ENCODE results near the gene PRKAG2.

PRKAG2 gene

GRCh38 chr7:151719897-151720242, 157.0 kb downstream of the PRKAG2 start:
- TF ChIP-seq ZFX (IDR thresholded peaks at IDR 0.05; ENCODE audit: borderline replicate concordance) = no peak
- TF ChIP-seq, protein P1, sequence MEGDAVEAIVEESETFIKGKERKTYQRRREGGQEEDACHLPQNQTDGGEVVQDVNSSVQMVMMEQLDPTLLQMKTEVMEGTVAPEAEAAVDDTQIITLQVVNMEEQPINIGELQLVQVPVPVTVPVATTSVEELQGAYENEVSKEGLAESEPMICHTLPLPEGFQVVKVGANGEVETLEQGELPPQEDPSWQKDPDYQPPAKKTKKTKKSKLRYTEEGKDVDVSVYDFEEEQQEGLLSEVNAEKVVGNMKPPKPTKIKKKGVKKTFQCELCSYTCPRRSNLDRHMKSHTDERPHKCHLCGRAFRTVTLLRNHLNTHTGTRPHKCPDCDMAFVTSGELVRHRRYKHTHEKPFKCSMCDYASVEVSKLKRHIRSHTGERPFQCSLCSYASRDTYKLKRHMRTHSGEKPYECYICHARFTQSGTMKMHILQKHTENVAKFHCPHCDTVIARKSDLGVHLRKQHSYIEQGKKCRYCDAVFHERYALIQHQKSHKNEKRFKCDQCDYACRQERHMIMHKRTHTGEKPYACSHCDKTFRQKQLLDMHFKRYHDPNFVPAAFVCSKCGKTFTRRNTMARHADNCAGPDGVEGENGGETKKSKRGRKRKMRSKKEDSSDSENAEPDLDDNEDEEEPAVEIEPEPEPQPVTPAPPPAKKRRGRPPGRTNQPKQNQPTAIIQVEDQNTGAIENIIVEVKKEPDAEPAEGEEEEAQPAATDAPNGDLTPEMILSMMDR (IDR thresholded peaks at IDR 0.05) = no peak

DNA sequence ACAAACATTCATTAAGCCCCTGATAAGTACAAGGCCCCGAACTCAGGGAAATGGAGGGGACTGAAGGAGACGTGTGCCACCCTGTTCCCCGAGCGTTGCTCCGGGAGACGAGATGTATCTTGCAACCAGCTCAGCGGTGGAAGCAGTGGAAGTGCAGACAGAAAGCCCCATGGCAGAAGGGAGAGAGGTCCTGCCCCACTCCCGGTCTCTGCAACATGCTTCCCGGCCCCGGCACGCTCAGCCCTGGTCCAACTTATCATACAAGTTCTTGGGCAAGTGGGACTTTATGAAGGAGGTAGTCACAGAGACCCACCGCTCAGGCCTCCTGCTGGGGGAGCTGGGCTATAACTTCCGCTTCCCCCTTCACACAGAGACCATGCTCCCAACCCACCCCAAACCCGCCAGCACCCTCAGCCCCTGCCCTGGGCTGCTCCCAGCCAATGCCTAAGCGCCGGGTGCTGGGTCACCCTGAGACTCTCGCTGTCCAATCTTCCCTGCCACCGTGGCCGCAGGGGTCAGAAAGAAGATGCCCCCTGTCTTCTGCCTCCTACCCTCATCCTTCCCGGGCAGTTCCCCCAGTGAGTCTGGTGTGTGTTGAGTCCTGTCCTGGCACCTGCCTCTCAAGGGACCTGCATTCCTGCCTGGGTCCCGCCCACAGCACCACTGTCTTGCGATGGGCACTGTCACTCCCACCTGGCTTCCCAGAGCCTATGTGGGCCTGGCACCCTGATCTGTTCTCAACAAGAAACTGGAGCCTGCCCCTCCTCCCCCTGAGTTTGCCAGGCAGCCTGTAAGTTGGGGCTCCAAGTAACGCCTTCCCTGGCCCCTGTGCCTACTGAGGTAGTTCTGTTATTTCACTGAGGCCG, 157.7 kb downstream of the PRKAG2 start:
- no peak overlapping the region for H3K27ac ChIP-seq
- TF ChIP-seq ZFX (IDR thresholded peaks at IDR 0.05; ENCODE audit: borderline replicate concordance) = no peak
- TF ChIP-seq, protein P1 (IDR thresholded peaks at IDR 0.05) = no peak

More at GRCh38 chr7:151719897-151720242, 157.0 kb downstream of the PRKAG2 start:
- no peak overlapping the region for H3K27ac ChIP-seq

DNA sequence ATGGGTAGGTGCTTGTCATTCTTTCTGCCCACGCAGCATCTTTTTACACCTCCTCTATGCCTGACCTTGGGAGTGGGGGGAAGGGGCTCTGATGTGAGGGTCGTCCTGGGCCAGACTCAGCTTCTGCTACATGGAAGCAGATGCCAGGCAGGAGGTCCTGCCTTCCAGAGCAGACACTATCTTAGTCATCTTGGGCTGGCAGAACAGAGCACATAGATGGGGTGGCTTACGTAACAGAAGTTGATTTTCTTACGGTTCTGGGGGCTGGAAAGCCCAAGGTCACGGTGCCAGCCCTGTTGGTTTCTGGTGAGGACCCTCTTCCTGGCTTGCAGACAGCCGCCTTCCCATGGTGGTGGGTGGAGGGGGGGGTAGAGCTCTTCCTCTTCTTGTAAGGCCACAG, 159.0 kb downstream of the PRKAG2 start:
- no peak for TF ChIP-seq ZFX (IDR thresholded peaks at IDR 0.05; ENCODE audit: borderline replicate concordance)
- TF ChIP-seq, protein P1 (IDR thresholded peaks at IDR 0.05) = no peak

DNA sequence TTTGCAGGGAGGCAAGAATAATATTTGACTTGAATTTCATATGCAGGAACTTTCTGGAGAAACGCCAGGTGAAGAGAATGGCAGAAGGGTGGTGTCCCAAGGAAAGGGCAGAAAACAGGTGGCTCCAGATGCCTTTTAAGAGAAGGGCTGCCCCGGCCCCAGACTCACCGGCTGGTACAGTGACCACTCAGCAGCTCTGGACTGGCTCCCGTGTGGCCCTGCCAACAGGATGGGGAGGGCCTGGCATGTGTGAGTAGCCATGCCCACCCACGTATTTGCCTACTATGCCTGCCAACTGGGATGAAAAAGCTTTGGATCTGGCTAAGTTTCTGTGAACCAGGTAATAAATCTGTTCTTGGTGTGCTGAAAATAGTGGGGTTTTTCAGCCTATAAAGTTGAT, 159.5 kb downstream of the PRKAG2 start:
- no peak for TF ChIP-seq ZFX (IDR thresholded peaks at IDR 0.05; ENCODE audit: borderline replicate concordance)
- TF ChIP-seq, protein P1 (IDR thresholded peaks at IDR 0.05) = no peak
- H3K27ac ChIP-seq = no peak overlapping the region

More for the DNA sequence above, 159.0 kb downstream of the PRKAG2 start:
- no peak overlapping the region for H3K27ac ChIP-seq

DNA sequence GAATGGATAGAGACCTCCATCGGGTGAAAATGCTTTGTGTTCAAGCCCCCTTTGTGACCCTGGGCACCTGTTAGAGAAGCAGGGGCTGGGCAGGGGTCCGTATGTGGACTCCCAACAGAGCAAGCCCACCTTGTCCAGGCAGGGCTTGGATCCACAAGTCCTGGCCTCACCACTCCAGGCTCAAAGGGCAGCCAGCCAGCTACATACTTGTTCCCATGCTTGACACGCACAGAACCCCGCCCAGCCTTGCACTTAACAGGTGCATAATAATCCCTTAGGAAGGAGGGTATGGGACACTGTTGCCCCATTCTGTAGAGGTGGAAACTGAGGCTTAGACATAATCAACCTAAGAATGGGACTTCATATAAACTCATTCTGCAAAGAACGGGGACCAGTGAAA, 160.6 kb downstream of the PRKAG2 start:
- TF ChIP-seq ZFX (IDR thresholded peaks at IDR 0.05; ENCODE audit: borderline replicate concordance) = no peak
- TF ChIP-seq, protein P1 (IDR thresholded peaks at IDR 0.05) = no peak
- H3K27ac ChIP-seq = no peak overlapping the region

- H3K27ac ChIP-seq = no peak overlapping the region
- TF ChIP-seq, protein P1 (IDR thresholded peaks at IDR 0.05) = no peak
- no peak for TF ChIP-seq ZFX (IDR thresholded peaks at IDR 0.05; ENCODE audit: borderline replicate concordance)
These were observed 161.1 kb downstream of the PRKAG2 start for GRCh38 chr7:151715666-151716315.

DNA sequence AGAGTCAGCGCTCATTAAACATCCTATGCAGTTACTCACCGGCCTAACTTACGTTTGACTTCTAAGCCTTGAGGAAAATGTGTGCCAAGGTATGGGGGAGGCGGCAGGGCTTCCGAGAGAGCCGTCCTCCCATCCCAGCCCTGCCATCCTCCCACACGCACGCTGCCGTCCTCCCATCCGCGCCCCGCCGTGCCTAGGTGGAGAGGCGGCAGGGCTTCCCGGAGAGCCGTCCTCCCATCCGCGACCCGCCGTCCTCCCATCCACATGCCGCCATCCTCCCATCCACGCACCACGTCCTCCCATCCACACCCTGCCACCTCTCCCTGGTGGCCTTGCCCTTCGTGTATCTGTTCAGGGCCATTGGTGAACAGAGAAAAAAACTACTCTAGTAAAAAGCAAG, 162.7 kb downstream of the PRKAG2 start:
- no peak for TF ChIP-seq ZFX (IDR thresholded peaks at IDR 0.05; ENCODE audit: borderline replicate concordance)
- TF ChIP-seq, protein P1 (IDR thresholded peaks at IDR 0.05) = no peak

More for the DNA sequence above, 162.7 kb downstream of the PRKAG2 start:
- no peak overlapping the region for H3K27ac ChIP-seq
